Spleen (tissue), 11 donors: ENCODE data around the gene TEX10. TPM values are rescaled to one million over a fixed set of nuclear protein-coding genes. Genes with fewer than 3 reads are reported as not detected.

Experiments
- DNase-seq: peaks from one replicate; pipeline ENCODE4 v3.0.0-alpha.2; 2020
- H3K27ac ChIP-seq, 8 donors: fragments of 200-600 bp; sonication (generic) in 7 of 8; 1 replicate in 4 of 8; 2 replicates in 4 of 8; pipeline versions ENCODE4 v1.5.0 to v1.8.0; 2016 to 2021; ENCODE audit warnings: inconsistent platforms in 4 of 8, mild to moderate bottlenecking in 4 of 8, moderate library complexity in 1 of 8
- H3K27me3 ChIP-seq, 7 donors: fragments of 200-600 bp; sonication (generic) in 6 of 7; replicated peaks in 1 of 7; 1 replicate in 4 of 7; 2 replicates in 3 of 7; pipeline versions ENCODE4 v1.5.0 to v1.8.0; 2016 to 2021; ENCODE audit warnings: inconsistent platforms in 3 of 7, mild to moderate bottlenecking in 1 of 7
- H3K36me3 ChIP-seq, 6 donors: fragments of 200-600 bp; sonication (generic) in 5 of 6; 1 replicate in 4 of 6; 2 replicates in 2 of 6; pipeline versions ENCODE4 v1.5.0 to v1.8.0; 2016 to 2021; ENCODE audit warnings: inconsistent platforms in 2 of 6
- H3K4me1 ChIP-seq, 6 donors: fragments of 200-600 bp; sonication (generic) in 5 of 6; 1 replicate in 3 of 6; 2 replicates in 3 of 6; pipeline versions ENCODE4 v1.5.0 to v1.8.0; 2016 to 2021; ENCODE audit warnings: inconsistent platforms in 3 of 6
- H3K4me3 ChIP-seq, 8 donors: fragments of 200-600 bp; sonication (generic) in 7 of 8; 1 replicate in 4 of 8; 2 replicates in 4 of 8; pipeline versions ENCODE4 v1.5.0 to v1.8.0; 2016 to 2021; ENCODE audit warnings: inconsistent platforms in 4 of 8, mild to moderate bottlenecking in 4 of 8, moderate library complexity in 2 of 8
- H3K9me3 ChIP-seq, 8 donors: fragments of 200-600 bp; sonication (generic) in 7 of 8; 1 replicate in 4 of 8; 2 replicates in 4 of 8; pipeline versions ENCODE4 v1.5.0 to v1.8.0; 2016 to 2021; ENCODE audit warnings: inconsistent platforms in 4 of 8
- POLR2A ChIP-seq, 3 donors: fragments of 450-650 bp; IDR thresholded peaks; one replicate each; pipeline ENCODE4 v1.5.1; 2017; ENCODE audit warnings: antibody characterized with exemption in 3 of 3, mild to moderate bottlenecking in 1 of 3
- POLR2AphosphoS5 ChIP-seq, 3 donors: sonication (generic); formaldehyde crosslinking; IDR thresholded peaks; one replicate each; pipeline ENCODE4 v1.5.1; 2017; ENCODE audit warnings: antibody characterized with exemption in 3 of 3
- WGBS, 5 donors: extraction: QIAGEN DNeasy Blood & Tissue Kit in 3 of 5; methylation state at CpG; one replicate each; pipeline versions ENCODE4 v1.1.5 to v1.1.7; 2013 to 2018; 5-methylcytosine and 5-hydroxymethylcytosine counted together
- intact Hi-C: fragments of 100-400 bp; cut with DNase I; formaldehyde crosslinking; loops from one replicate; pipeline ENCODE4 v1.15.0; 2023; ENCODE audit warnings: low total_unique reads
- polyA plus RNA-seq, 3 donors: library from polyadenylated mRNA; stranded (reverse); fragments of 200-250 nt; gene quantifications; one replicate each; pipeline ENCODE4 v1.2.1, GENCODE V29; 2013
- total RNA-seq, 7 donors: library from RNA; depleted of rRNA in 3 of 7; stranded (reverse); fragments of >200 nt in 3 of 7; fragmentation: NEBNext Ultra II Directional in 4 of 7; extraction: Animal tissue kit (Norgen Biotek cat#: 25700) in 4 of 7; gene quantifications; one replicate each; pipeline versions ENCODE4 v1.1.0 to v1.2.1, GENCODE V29; 2016 to 2021
- TF ChIP-seq, protein P1 (sequence below), 11 experiments: fragments of 200-600 bp in 7 of 11; fragments of 450-650 bp in 4 of 11; sonication (generic) in 4 of 11; IDR thresholded peaks in 8 of 11; conservative IDR thresholded peaks in 3 of 11; 1 replicate in 7 of 11; 2 replicates in 4 of 11; pipeline versions ENCODE4 v1.4.0 to v1.8.0; 2016 to 2021; ENCODE audit warnings: antibody characterized with exemption in 11 of 11, inconsistent platforms in 4 of 11, mild to moderate bottlenecking in 1 of 11
- donor health status: healthy with polysubstance abuse.
- donor health status: DM: no; HTN: no; CAD: no; lungs with moderate emphysema.
- donor health status: DM: no; HTN: no; CAD: no.
- donor health status: Bipolar disorder and iron deficiency.
- donor health status: healthy.
- donor health status: DM: no; HTN: no; CAD: no.
- donor health status: DM: yes; HTN: yes; CAD: no.

TEX10 gene
- total and polyA plus RNA-seq, 10 donors = 8.6 to 26.0 (median 17.0) TPM

GRCh38 chr9:100268271-100268670 lies 84.5 kb downstream of the TEX10 start:
- intact Hi-C loops = no loop called here
- Histone ChIP-seq H3K4me3 (no peak overlapping the region), H3K36me3 (peaks cover 0 to 63% (median 20%) of the 10 kb centered on the region in 6 donors), H3K27me3 (no peaks in the 10 kb centered on the region), H3K27ac (no peak overlapping the region), H3K9me3 (no peaks in the 10 kb centered on the region), H3K4me1 (no peaks in the 10 kb centered on the region)
- no peak for DNase-seq
- TF ChIP-seq, protein P1, sequence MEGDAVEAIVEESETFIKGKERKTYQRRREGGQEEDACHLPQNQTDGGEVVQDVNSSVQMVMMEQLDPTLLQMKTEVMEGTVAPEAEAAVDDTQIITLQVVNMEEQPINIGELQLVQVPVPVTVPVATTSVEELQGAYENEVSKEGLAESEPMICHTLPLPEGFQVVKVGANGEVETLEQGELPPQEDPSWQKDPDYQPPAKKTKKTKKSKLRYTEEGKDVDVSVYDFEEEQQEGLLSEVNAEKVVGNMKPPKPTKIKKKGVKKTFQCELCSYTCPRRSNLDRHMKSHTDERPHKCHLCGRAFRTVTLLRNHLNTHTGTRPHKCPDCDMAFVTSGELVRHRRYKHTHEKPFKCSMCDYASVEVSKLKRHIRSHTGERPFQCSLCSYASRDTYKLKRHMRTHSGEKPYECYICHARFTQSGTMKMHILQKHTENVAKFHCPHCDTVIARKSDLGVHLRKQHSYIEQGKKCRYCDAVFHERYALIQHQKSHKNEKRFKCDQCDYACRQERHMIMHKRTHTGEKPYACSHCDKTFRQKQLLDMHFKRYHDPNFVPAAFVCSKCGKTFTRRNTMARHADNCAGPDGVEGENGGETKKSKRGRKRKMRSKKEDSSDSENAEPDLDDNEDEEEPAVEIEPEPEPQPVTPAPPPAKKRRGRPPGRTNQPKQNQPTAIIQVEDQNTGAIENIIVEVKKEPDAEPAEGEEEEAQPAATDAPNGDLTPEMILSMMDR (IDR thresholded peaks at IDR 0.05 in 8 of 11, conservative IDR thresholded peaks at IDR 0.05 in 3 of 11) = no peak
- TF ChIP-seq POLR2A (IDR thresholded peaks at IDR 0.05) = no peak
- no peak for TF ChIP-seq POLR2AphosphoS5 (IDR thresholded peaks at IDR 0.05)
- 94 to 98% (median 96%) methylated on average over 4 of the region's 4 CpGs for WGBS, 5 donors

DNA sequence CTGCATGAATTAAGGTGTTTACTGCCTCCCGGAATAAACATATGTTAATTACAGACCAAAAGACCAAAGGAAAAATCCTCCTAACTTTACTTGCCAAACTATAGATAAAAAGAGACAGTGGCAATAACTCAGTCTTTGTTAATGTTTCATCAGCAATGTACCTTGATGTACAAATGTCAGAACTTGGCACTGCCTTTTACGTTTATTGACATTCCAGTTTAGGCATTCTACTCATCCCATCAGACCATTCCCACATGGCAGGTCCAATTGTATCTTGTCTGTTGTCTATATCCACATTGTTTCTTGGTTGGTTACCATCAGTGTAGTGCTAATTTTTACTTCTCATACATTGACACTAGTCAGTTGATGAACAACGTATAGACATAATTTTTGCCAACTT lies 85.5 kb downstream of the TEX10 start:
- H3K27ac ChIP-seq = no peak overlapping the region
- no peaks in the 10 kb centered on the region for H3K4me1 ChIP-seq
- H3K9me3 ChIP-seq = no peaks in the 10 kb centered on the region
- intact Hi-C loops = no loop called here
- DNase-seq = no peak
- WGBS, 5 donors = 95 to 99% (median 98%) methylated on average over 3 of the region's 3 CpGs
- no peak for TF ChIP-seq POLR2AphosphoS5 (IDR thresholded peaks at IDR 0.05)
- TF ChIP-seq, protein P1 (IDR thresholded peaks at IDR 0.05 in 8 of 11, conservative IDR thresholded peaks at IDR 0.05 in 3 of 11) = no peak
- no peak for TF ChIP-seq POLR2A (IDR thresholded peaks at IDR 0.05)
- no peaks in the 10 kb centered on the region for H3K27me3 ChIP-seq
- peaks cover 0 to 53% (median 16%) of the 10 kb centered on the region in 6 donors for H3K36me3 ChIP-seq
- no peak overlapping the region for H3K4me3 ChIP-seq

Other genes starting within 250 kb of the TEX10 start
- gene MSANTD3, start 74.2 kb upstream of the TEX10 start, total RNA-seq = 10 to 100 TPM in 6 of 7 donors, 1 to 10 TPM in 1; 7.4 to 20.8 (median 13.1) TPM
- 10 to 100 TPM in 1 of 3 donors, 1 to 10 TPM in 2; 8.7 to 10.4 (median 9.0) TPM for gene MSANTD3, start 74.2 kb upstream of the TEX10 start, polyA plus RNA-seq
- gene TMEFF1, start 120.2 kb upstream of the TEX10 start, total RNA-seq = under 1 TPM in 1 of 7 donors, not detected in 6; 0.13 TPM
- gene TMEFF1, start 120.2 kb upstream of the TEX10 start, polyA plus RNA-seq = under 1 TPM in 2 of 3 donors, not detected in 1; 0.03 to 0.05 TPM
- under 1 TPM in 6 of 7 donors, not detected in 1; 0.10 to 0.43 (median 0.29) TPM for gene CAVIN4, start 225.1 kb upstream of the TEX10 start, total RNA-seq
- gene CAVIN4, start 225.1 kb upstream of the TEX10 start, polyA plus RNA-seq = under 1 TPM; 0.08 to 0.10 (median 0.09) TPM